Activated naive CD4-positive, alpha-beta T cell treated with anti-CD3 and anti-CD28 coated beads for 36 hours (primary cell): ENCODE measurements around the gene BCL7B. TPM values are rescaled to one million over a fixed set of nuclear protein-coding genes. Genes with fewer than 3 reads are reported as not detected.
"Not testable (repeated sequence)": the region's sequence is repeated elsewhere in the genome, so short reads cannot be mapped to it uniquely, and the experiment has no call there.

Experiments
- CTCF ChIA-PET: fragments of 350-600 bp; sonication (Branson Sonifier 250); formaldehyde crosslinking; loops from one replicate; lab custom pipeline; 2021; ENCODE audit warnings: antibody characterized with exemption; lab: Charles Lee
- DNase-seq: peaks from one replicate; pipeline ENCODE4 v3.0.0-alpha.2; 2020
- H3K27ac Mint-ChIP-seq: one replicate; pipeline ENCODE4 v1.8.0; 2021; ENCODE audit warnings: mild to moderate bottlenecking, mixed read lengths
- H3K27me3 Mint-ChIP-seq: one replicate; pipeline ENCODE4 v1.8.0; 2021; ENCODE audit warnings: low read depth, mixed read lengths
- H3K36me3 Mint-ChIP-seq: one replicate; pipeline ENCODE4 v1.8.0; 2021; ENCODE audit warnings: low read depth, mixed read lengths
- H3K4me1 Mint-ChIP-seq: one replicate; pipeline ENCODE4 v1.8.0; 2021; ENCODE audit warnings: low read depth, mixed read lengths
- H3K4me3 Mint-ChIP-seq: one replicate; pipeline ENCODE4 v1.8.0; 2021; ENCODE audit warnings: mild to moderate bottlenecking, moderate library complexity, mixed read lengths
- H3K9me3 Mint-ChIP-seq: one replicate; pipeline ENCODE4 v1.8.0; 2021; ENCODE audit warnings: mixed read lengths
- intact Hi-C: fragments of 100-400 bp; cut with micrococcal nuclease; formaldehyde crosslinking; loops from one replicate; pipeline ENCODE4 v1.15.1; 2023
- total RNA-seq, 2 experiments: library from RNA; stranded (reverse); gene quantifications; one replicate each; pipeline ENCODE4 v1.2.3, GENCODE V29; 2021

The BCL7B gene
- total RNA-seq, 2 experiments from 2014 or later, result 38.5 to 44.1 TPM

- no peak for DNase-seq
- Mint-ChIP-seq H3K9me3 (no peaks in the 10 kb centered on the region), H3K4me3 (no peak overlapping the region), H3K4me1 (peaks cover 4% of the 10 kb centered on the region), H3K27ac (no peak overlapping the region), H3K27me3 (no peaks in the 10 kb centered on the region), H3K36me3 (peaks cover 47% of the 10 kb centered on the region)
- intact Hi-C loops, result no loop called here
- CTCF ChIA-PET, result interaction anchor here (0.7 to 1.7 kb wide), 5 partner anchors 12 to 55 kb away, joined by 3 to 4 read pairs (median 3); no protein-coding TSS in a partner anchor
Measured at GRCh38 chr7:73504920-73505319, 52.6 kb downstream of the BCL7B start.

- CTCF ChIA-PET, result interaction anchor here (0.7 to 1.2 kb wide), 3 partner anchors 15 to 27 kb away, joined by 3 to 4 read pairs (median 3); no protein-coding TSS in a partner anchor
- no peak overlapping the region for H3K27ac Mint-ChIP-seq
- no peak for DNase-seq
- intact Hi-C loops, result no loop called here
- H3K9me3 Mint-ChIP-seq, result no peaks in the 10 kb centered on the region
- H3K4me1 Mint-ChIP-seq, result peaks cover 4% of the 10 kb centered on the region
- no peak overlapping the region for H3K4me3 Mint-ChIP-seq
- H3K27me3 Mint-ChIP-seq, result no peaks in the 10 kb centered on the region
- peaks cover 49% of the 10 kb centered on the region for H3K36me3 Mint-ChIP-seq
Measured at GRCh38 chr7:73504017-73504416, 53.5 kb downstream of the BCL7B start.

GRCh38 chr7:73503229-73503628, 54.3 kb downstream of the BCL7B start:
- H3K4me1 Mint-ChIP-seq, result peaks cover 4% of the 10 kb centered on the region
- H3K4me3 Mint-ChIP-seq, result no peak overlapping the region
- no peaks in the 10 kb centered on the region for H3K27me3 Mint-ChIP-seq
- no peaks in the 10 kb centered on the region for H3K9me3 Mint-ChIP-seq
- no peak for DNase-seq
- peaks cover 48% of the 10 kb centered on the region for H3K36me3 Mint-ChIP-seq
- no peak overlapping the region for H3K27ac Mint-ChIP-seq
- CTCF ChIA-PET, result interaction anchor here (1.0 kb wide), 1 partner anchor 17 kb away, joined by 4 read pairs; no protein-coding TSS in a partner anchor
- intact Hi-C loops, result no loop called here

GRCh38 chr7:73496626-73497025, 60.9 kb downstream of the BCL7B start:
- no peak overlapping the region for H3K4me3 Mint-ChIP-seq
- DNase-seq, result no peak
- H3K27me3 Mint-ChIP-seq, result no peaks in the 10 kb centered on the region
- peaks cover 8% of the 10 kb centered on the region for H3K4me1 Mint-ChIP-seq
- intact Hi-C loops, result no loop called here
- H3K27ac Mint-ChIP-seq, result no peak overlapping the region
- peaks cover 67% of the 10 kb centered on the region for H3K36me3 Mint-ChIP-seq
- H3K9me3 Mint-ChIP-seq, result no peaks in the 10 kb centered on the region
- CTCF ChIA-PET, result no interaction called here

GRCh38 chr7:73495507-73495906, 62.0 kb downstream of the BCL7B start:
- H3K4me1 Mint-ChIP-seq, H3K4me3 Mint-ChIP-seq, H3K27ac Mint-ChIP-seq, H3K9me3 Mint-ChIP-seq, intact Hi-C loops, DNase-seq, CTCF ChIA-PET, H3K27me3 Mint-ChIP-seq: not testable (repeated sequence)
- H3K36me3 Mint-ChIP-seq, result peaks cover 61% of the 10 kb centered on the region

GRCh38 chr7:73489976-73490375, 67.5 kb downstream of the BCL7B start:
- no peak overlapping the region for H3K4me3 Mint-ChIP-seq
- intact Hi-C loops, result loop anchor here (10.0 kb wide), 1 partner anchor 85 kb away; the partner anchor contains the start of gene TBL2
- no peak overlapping the region for H3K27ac Mint-ChIP-seq
- H3K9me3 Mint-ChIP-seq, result no peaks in the 10 kb centered on the region
- H3K27me3 Mint-ChIP-seq, result no peaks in the 10 kb centered on the region
- peaks cover 5% of the 10 kb centered on the region for H3K4me1 Mint-ChIP-seq
- no peak for DNase-seq
- peaks cover 36% of the 10 kb centered on the region for H3K36me3 Mint-ChIP-seq
- CTCF ChIA-PET, result interaction anchor here (1.0 kb wide), 1 partner anchor 38 kb away, joined by 3 read pairs; no protein-coding TSS in a partner anchor

- Mint-ChIP-seq H3K9me3 (no peaks in the 10 kb centered on the region), H3K4me3 (no peak overlapping the region), H3K4me1 (peaks cover 2% of the 10 kb centered on the region), H3K27me3 (no peaks in the 10 kb centered on the region), H3K36me3 (peaks cover 25% of the 10 kb centered on the region), H3K27ac (no peak overlapping the region)
- intact Hi-C loops, result loop anchor here (10.0 kb wide), 1 partner anchor 87 kb away; the partner anchor contains the start of gene TBL2
- CTCF ChIA-PET, result interaction anchor here (0.6 to 1.1 kb wide), 3 partner anchors 11 to 648 kb away, joined by 3 to 4 read pairs (median 4); no protein-coding TSS in a partner anchor
- no peak for DNase-seq
Measured at GRCh38 chr7:73487486-73487885, 70.0 kb downstream of the BCL7B start.

Other genes starting within 250 kb of the BCL7B start
- 10 to 100 TPM; 53.3 to 57.0 TPM for gene NSUN5, start 248.9 kb downstream of the BCL7B start, total RNA-seq
- gene TRIM50, start 229.6 kb downstream of the BCL7B start, total RNA-seq, result not detected
- gene FKBP6, start 229.5 kb downstream of the BCL7B start, total RNA-seq, result not detected
- under 1 TPM in 1 of 2 experiments, not detected in 1; 0.10 TPM for gene FZD9, start 123.9 kb downstream of the BCL7B start, total RNA-seq
- gene BAZ1B, start 35.4 kb downstream of the BCL7B start, total RNA-seq, result 10 to 100 TPM; 67.6 to 69.9 TPM
- 10 to 100 TPM; 21.5 to 23.6 TPM for gene TBL2, start 20.9 kb upstream of the BCL7B start, total RNA-seq
- gene MLXIPL, start 66.8 kb upstream of the BCL7B start, total RNA-seq, result under 1 TPM in 1 of 2 experiments, not detected in 1; 0.22 TPM
- gene VPS37D, start 110.1 kb upstream of the BCL7B start, total RNA-seq, result not detected
- 1 to 10 TPM; 4.2 to 4.4 TPM for gene DNAJC30, start 125.8 kb upstream of the BCL7B start, total RNA-seq
- gene BUD23, start 125.9 kb upstream of the BCL7B start, total RNA-seq, result 100 to 1,000 TPM in 1 of 2 experiments, 10 to 100 TPM in 1; 95.1 to 110 TPM
- 10 to 100 TPM; 23.7 to 24.1 TPM for gene STX1A, start 162.0 kb upstream of the BCL7B start, total RNA-seq
- 10 to 100 TPM in 1 of 2 experiments, 1 to 10 TPM in 1; 9.4 to 11.3 TPM for gene ABHD11, start 181.1 kb upstream of the BCL7B start, total RNA-seq
- not detected for gene CLDN3, start 212.6 kb upstream of the BCL7B start, total RNA-seq